Measurements from ENCODE around the gene GDE1.

DNA sequence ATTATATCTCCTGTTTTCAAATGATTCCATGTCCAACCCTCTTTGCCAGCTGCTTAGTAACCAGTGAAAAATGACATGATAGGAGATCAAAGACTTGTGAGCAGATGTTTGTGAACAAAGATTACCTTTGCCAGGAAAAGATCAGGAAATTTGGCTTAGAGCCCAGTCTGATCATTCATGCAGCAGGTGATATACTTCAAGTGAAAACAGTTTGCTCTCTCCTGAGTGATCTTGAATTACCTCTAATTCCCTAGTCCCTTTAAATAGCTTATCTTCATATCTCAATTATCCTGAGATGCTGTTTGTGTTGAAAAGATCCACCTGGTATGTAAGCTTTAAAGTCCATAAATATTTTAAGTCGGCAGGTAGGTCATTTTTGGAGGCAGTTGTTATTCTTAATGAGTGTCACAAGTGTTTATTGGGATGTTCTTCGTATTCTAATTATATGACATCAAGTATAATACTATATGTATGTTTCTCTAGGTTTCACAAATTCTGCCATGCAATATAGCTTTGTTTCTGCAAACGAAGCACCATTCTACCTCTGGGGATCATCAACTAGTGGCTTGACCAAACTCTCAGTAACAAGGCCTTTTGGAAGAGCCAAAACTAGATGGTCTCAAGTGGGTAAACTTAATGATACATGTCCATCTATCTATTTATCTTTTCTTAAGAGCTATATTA is 20.4 kb upstream of the GDE1 start:
- TF ChIP-seq, protein P1, sequence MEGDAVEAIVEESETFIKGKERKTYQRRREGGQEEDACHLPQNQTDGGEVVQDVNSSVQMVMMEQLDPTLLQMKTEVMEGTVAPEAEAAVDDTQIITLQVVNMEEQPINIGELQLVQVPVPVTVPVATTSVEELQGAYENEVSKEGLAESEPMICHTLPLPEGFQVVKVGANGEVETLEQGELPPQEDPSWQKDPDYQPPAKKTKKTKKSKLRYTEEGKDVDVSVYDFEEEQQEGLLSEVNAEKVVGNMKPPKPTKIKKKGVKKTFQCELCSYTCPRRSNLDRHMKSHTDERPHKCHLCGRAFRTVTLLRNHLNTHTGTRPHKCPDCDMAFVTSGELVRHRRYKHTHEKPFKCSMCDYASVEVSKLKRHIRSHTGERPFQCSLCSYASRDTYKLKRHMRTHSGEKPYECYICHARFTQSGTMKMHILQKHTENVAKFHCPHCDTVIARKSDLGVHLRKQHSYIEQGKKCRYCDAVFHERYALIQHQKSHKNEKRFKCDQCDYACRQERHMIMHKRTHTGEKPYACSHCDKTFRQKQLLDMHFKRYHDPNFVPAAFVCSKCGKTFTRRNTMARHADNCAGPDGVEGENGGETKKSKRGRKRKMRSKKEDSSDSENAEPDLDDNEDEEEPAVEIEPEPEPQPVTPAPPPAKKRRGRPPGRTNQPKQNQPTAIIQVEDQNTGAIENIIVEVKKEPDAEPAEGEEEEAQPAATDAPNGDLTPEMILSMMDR (IDR thresholded peaks at IDR 0.05), result no peak
- TF ChIP-seq POLR2A (IDR thresholded peaks at IDR 0.05), result no peak
